ENCODE data around the gene CDC20B.

- TF ChIP-seq CTCF (IDR thresholded peaks at IDR 0.05; ENCODE audit: low read depth, low read length, poor library complexity, severe bottlenecking) (no peak), EZH2phosphoT487 (IDR thresholded peaks at IDR 0.05; ENCODE audit: borderline replicate concordance, low read length) (no peak)
These were observed 36.5 kb downstream of the CDC20B start for GRCh38 chr5:55136521-55136920.

All from DOHH2 (cell line).